ENCODE data around the gene ALG5.

Gene ALG5

DNA sequence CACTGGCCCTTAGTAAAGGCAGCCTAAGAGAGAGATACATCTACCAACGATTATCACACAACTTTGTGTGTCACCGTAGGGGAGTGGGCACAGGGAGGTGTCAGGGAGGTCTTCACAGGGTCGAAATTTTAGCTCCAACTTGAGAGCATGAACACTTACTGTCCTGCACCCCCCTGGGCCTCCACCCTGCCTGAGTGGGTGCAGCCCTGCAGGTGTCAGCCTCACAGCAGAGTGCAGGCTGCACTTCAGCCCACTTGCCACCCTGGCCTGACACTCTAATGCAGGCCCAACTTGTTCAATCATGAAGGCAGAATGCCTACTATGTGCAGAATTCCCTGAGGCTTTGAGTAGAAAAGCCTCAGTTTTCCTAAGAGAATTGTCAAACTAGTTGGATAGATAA is 75.1 kb downstream of the ALG5 start:
- H3K4me3 ChIP-seq, result no peak overlapping the region
- TF ChIP-seq POLR2AphosphoS5 (IDR thresholded peaks at IDR 0.05; ENCODE audit: borderline replicate concordance, low read depth, low read length) (no peak), FOXP2 (optimal IDR thresholded peaks at IDR 0.05; ENCODE audit: control extremely low read depth, extremely low read length, insufficient read depth) (no peak), EZH2 (IDR thresholded peaks at IDR 0.05) (no peak)
- H3K9me3 ChIP-seq (ENCODE audit: low read depth, low read length), result no peaks in the 10 kb centered on the region
- DNase-seq (ENCODE audit: low read depth, low spot score), result no peak
- H3K27ac ChIP-seq, result no peak overlapping the region
- H3K9ac ChIP-seq (ENCODE audit: insufficient read length), result no peak overlapping the region
- H3K36me3 ChIP-seq (ENCODE audit: insufficient read depth, low read length), result no peaks in the 10 kb centered on the region

DNA sequence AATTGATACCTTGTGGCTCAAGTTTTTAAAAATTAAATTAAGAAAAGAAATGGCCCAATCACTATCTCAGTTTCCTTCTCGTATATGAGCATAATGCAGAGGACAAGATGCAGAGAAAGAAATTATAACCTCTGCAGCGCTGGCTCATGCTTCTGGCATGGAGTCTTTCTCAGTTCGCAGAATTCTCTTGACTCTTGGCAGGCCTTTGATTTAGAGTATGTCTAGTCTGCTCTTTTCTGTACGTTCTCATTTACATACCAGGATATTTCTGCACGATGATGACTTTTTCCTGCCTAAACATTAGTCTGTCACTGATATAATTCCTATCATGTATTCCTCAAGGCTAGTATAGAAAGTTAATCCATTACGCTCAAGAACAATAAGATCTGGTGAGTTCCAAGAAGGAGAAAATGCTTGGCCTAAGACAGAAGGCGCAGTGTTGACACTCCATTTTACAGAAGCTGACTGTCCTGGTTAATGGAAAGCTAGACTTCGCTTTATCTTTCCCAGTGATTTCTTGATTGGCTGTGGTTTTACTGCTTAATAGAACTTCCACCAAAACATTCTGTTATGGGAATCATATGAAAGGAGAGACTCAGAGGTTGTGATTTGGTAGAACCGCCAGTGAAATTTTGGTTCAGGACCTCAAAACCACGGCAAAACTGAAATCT is 77.4 kb downstream of the ALG5 start:
- TF ChIP-seq POLR2AphosphoS5 (IDR thresholded peaks at IDR 0.05; ENCODE audit: borderline replicate concordance, low read depth, low read length) (no peak), EZH2 (IDR thresholded peaks at IDR 0.05) (no peak), FOXP2 (optimal IDR thresholded peaks at IDR 0.05; ENCODE audit: control extremely low read depth, extremely low read length, insufficient read depth) (no peak)
- DNase-seq (ENCODE audit: low read depth, low spot score), result no peak
- Histone ChIP-seq H3K9ac (ENCODE audit: insufficient read length) (peak overlapping the region; percentile 35), H3K36me3 (ENCODE audit: insufficient read depth, low read length) (no peaks in the 10 kb centered on the region), H3K4me3 (peak overlapping the region; percentile 74), H3K9me3 (ENCODE audit: low read depth, low read length) (no peaks in the 10 kb centered on the region), H3K27ac (peak overlapping the region; percentile 96)

DNA sequence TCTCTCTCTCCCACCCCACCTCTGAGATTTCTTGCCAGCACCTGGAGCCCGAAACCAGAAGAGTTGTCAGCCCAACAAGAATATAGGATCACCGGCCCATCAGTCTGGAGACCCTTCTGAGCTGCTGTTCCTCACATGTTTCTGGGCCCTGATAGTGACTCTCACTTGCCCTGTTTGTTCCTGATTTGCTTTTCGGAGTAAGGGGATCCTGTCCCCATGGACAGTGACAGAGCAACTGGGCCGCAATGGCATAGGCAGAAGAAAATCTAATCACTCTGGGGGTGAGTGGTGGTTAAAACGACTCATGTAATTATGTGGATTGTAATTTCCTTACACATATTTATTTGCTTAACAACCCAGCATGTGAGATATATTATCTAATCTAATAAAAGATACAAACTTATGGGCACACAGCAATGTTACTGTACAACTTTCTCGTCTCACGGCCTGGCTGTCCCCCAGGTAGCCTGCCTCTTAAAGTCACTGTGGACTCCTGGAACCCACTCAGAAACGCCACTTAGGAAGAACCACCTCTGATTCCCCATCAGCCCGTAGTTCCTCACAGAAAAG is 78.4 kb downstream of the ALG5 start:
- no peak for DNase-seq (ENCODE audit: low read depth, low spot score)
- H3K4me3 ChIP-seq, result peak overlapping the region; percentile 74

DNA sequence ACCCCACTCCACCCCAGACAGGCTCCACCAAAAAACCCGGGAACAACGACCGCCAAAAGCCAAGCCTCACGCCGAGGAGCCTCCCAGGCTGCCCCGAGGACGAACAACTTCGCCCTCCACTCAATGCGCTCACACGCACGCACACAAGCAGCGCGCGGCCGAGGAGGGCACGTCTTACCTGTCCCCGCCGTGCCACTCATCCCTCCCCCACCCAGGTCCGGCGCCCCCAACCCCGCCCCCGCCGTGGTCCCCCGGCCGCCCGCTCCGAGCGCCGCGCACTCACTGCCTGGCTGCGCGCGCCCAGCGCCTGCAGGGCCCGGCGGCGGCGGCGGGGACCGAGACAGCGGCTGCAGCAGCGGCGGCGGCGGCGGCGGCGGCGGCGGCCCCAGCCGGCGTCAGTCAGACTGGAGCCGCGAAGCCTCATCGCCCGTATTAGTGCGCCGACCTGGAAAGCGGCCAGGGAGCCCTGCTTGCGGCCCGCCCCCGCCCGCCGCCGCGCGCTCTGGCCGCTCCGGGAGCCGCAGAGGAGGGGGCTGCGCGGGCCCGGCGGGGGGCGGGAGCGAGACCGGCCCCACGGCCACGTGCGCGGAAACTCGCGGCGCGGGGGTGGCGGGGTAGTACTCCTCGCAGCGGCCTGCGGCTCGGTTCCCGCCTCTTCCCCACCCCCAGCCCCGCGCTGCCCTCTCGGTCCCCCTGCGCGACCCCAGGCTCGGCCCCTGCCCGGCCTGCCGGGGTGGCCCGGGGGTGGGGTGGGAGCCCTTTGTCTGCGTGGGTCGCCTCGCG is 79.1 kb downstream of the ALG5 start, which contains the start of gene SMAD9:
SMAD9 (minus strand) TSS at position 406 of the 783 bp plus-strand sequence. CDS start 40,549 bp downstream, outside the sequence.
- DNase-seq (ENCODE audit: low read depth, low spot score), result no peak
- TF ChIP-seq EZH2 (IDR thresholded peaks at IDR 0.05), result no peak
- TF ChIP-seq FOXP2 (optimal IDR thresholded peaks at IDR 0.05; ENCODE audit: control extremely low read depth, extremely low read length, insufficient read depth), result no peak
- TF ChIP-seq POLR2AphosphoS5 (IDR thresholded peaks at IDR 0.05; ENCODE audit: borderline replicate concordance, low read depth, low read length), result no peak
- Histone ChIP-seq H3K9ac (ENCODE audit: insufficient read length) (peak within 1 kb of the TSS; percentile 79), H3K4me3 (peak within 1 kb of the TSS; percentile 91), H3K36me3 (ENCODE audit: insufficient read depth, low read length) (no peaks in the 10 kb centered on the region), H3K9me3 (ENCODE audit: low read depth, low read length) (no peaks in the 10 kb centered on the region), H3K27ac (peak within 1 kb of the TSS; percentile 96)

More for the DNA sequence above, 78.4 kb downstream of the ALG5 start:
- Histone ChIP-seq H3K9me3 (ENCODE audit: low read depth, low read length) (no peaks in the 10 kb centered on the region), H3K36me3 (ENCODE audit: insufficient read depth, low read length) (no peaks in the 10 kb centered on the region), H3K27ac (peak overlapping the region; percentile 96), H3K9ac (ENCODE audit: insufficient read length) (peak overlapping the region; percentile 70)
- TF ChIP-seq FOXP2 (optimal IDR thresholded peaks at IDR 0.05; ENCODE audit: control extremely low read depth, extremely low read length, insufficient read depth) (no peak), EZH2 (IDR thresholded peaks at IDR 0.05) (no peak), POLR2AphosphoS5 (IDR thresholded peaks at IDR 0.05; ENCODE audit: borderline replicate concordance, low read depth, low read length) (no peak)

DNA sequence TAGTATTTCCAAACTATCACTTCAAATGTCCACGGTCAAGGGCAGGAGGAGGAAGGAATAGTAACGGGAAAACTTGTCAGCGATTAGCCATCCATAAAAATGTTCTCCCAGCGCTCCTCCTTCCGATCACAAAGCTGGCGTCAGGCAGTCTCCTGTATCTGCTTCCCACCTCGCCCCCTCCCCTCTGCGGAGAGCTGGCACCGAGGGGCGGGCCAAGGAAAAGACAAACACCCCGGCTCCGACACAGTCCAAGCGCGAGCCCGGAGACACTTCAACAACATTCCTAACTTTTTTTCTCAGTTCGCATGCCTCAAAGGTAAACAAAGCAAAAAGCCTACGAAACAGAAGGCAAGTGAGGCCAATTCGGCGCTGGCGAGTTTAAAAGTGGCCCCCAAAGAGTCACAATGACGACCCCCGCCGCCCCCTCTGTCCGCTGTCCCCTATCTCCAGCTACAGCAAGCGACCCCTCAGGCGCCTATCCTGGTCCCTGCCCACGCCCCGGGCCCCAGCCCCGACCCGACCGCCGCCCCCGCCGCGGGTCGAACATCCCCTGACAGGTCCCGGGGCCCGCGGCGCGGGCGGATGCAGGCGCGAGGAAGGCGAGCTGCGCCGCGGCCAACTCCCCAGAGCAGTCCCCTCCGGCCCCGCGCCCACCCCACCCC is 79.8 kb downstream of the ALG5 start:
- no peaks in the 10 kb centered on the region for H3K9me3 ChIP-seq (ENCODE audit: low read depth, low read length)
- peak overlapping the region; percentile 95 for H3K27ac ChIP-seq
- peak overlapping the region; percentile 79 for H3K9ac ChIP-seq (ENCODE audit: insufficient read length)
- TF ChIP-seq EZH2 (IDR thresholded peaks at IDR 0.05), result no peak
- TF ChIP-seq FOXP2 (optimal IDR thresholded peaks at IDR 0.05; ENCODE audit: control extremely low read depth, extremely low read length, insufficient read depth), result no peak
- peak; percentile 42; the same call in 1 of the 2 replicates for TF ChIP-seq POLR2AphosphoS5 (IDR thresholded peaks at IDR 0.05; ENCODE audit: borderline replicate concordance, low read depth, low read length)
- DNase-seq (ENCODE audit: low read depth, low spot score), result no peak
- no peaks in the 10 kb centered on the region for H3K36me3 ChIP-seq (ENCODE audit: insufficient read depth, low read length)
- peak overlapping the region; percentile 91 for H3K4me3 ChIP-seq

DNA sequence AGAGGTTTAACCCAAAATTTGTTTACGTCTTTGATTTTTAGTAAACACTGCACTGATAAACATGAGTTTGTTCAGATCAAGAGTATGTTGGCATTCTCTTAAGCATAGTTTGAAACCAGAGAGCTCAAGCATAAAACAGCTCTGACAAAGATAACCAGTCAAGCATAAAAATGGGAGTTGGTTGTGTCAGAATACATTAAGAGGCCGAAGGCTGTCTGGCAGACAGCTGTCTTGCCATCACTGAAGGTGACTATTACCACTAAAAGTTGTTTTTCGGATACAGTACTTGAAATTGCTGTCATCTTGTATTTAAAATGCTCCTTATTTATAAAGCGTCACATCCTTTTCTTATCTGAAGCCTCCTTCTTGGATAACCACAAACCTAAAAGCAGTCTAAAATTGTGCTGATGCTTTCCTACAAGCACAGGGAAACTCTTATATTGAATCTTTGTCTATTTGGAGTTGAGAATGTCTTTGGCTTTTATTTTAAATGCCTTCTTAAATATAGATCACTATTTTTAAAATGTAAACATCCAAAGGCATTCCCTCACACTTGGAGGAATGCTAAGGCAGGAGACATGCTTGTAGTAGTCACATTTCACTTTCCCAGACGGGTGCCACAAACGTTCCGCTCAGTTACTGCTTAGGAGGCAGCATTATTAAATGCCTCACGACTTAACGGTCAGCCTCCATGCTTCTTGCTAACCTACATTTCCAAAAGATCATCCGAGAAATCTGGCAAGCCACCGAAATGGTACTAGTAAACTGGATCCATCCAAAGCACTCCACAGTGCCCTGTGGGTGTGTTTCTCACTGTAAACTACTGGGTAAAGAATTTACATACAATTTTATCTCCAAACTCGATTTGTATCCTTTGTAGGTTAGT is 80.7 kb downstream of the ALG5 start:
- peak overlapping the region; percentile 95 for H3K27ac ChIP-seq
- no peak for DNase-seq (ENCODE audit: low read depth, low spot score)
- peak overlapping the region; percentile 91 for H3K4me3 ChIP-seq
- TF ChIP-seq EZH2 (IDR thresholded peaks at IDR 0.05), result no peak
- no peak for TF ChIP-seq FOXP2 (optimal IDR thresholded peaks at IDR 0.05; ENCODE audit: control extremely low read depth, extremely low read length, insufficient read depth)
- no peak for TF ChIP-seq POLR2AphosphoS5 (IDR thresholded peaks at IDR 0.05; ENCODE audit: borderline replicate concordance, low read depth, low read length)
- H3K36me3 ChIP-seq (ENCODE audit: insufficient read depth, low read length), result no peaks in the 10 kb centered on the region
- H3K9me3 ChIP-seq (ENCODE audit: low read depth, low read length), result no peaks in the 10 kb centered on the region
- peak overlapping the region; percentile 79 for H3K9ac ChIP-seq (ENCODE audit: insufficient read length)

DNA sequence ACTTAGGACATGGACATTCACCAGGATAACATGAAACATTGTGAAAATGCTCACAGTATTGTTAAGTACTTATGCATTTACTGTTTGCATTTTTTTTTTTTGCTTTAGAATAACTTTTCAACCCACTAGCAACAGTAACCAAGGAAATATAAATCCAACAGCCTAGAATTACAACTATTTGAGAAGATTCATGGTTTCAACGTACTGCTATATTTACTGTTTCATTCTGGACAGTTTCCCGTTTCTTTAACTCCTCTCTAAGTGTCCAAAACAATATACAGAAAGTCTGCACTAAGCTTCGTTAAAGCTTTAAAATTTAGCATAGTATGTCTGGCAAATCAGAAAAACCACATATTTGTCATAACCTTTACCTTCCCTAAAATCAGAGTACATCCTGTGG is 81.8 kb downstream of the ALG5 start:
- Histone ChIP-seq H3K36me3 (ENCODE audit: insufficient read depth, low read length) (no peaks in the 10 kb centered on the region), H3K9ac (ENCODE audit: insufficient read length) (peak overlapping the region; percentile 79), H3K27ac (peak overlapping the region; percentile 95), H3K4me3 (peak overlapping the region; percentile 91), H3K9me3 (ENCODE audit: low read depth, low read length) (no peaks in the 10 kb centered on the region)
- no peak for DNase-seq (ENCODE audit: low read depth, low spot score)
- TF ChIP-seq FOXP2 (optimal IDR thresholded peaks at IDR 0.05; ENCODE audit: control extremely low read depth, extremely low read length, insufficient read depth) (no peak), EZH2 (IDR thresholded peaks at IDR 0.05) (no peak), POLR2AphosphoS5 (IDR thresholded peaks at IDR 0.05; ENCODE audit: borderline replicate concordance, low read depth, low read length) (no peak; the same call in 1 of the 2 replicates)
